ENCODE results near the gene PDE4D. TPM values are rescaled to one million over a fixed set of nuclear protein-coding genes. Genes with fewer than 3 reads are reported as not detected.
A peak's percentile ranks its signal among the peaks of the same experiment; 100 is the strongest.
"Not testable (repeated sequence)": the region's sequence is repeated elsewhere in the genome, so short reads cannot be mapped to it uniquely, and the experiment has no call there.

The PDE4D gene
- total and polyA plus RNA-seq, 2 donors (not counting 3 experiments of a cell fraction or from before 2014, with no cell fraction given), result 34.5 to 51.2 TPM

DNA sequence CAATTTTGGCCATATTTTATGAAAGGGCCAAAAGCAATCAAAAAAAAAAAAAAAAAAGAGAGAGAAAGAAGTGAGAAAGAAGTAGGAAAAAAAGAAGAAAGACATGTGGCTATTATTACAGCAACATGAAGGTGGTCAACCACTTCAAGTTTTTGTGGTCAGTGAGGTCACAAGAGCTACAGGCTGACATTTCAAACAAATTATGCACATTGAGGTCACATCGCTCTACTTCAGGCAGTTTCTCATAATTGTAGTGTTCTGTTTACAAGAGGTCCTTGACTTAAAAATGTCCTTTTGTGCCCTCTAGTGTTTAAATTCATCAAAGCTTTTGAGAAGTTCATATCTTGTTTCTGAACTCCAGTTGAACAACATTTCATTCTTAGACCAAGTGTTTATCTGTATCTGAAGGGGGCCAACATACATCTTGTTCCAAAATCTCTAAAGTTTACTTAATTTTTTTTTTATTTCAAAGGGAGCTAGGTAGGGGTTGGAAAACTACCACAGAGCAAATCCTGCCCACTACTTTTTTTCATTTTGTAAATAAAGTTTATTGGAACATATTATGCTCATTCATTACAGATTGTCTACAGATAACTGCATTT lies 513.1 kb downstream of the PDE4D start:
- H2AFZ ChIP-seq (ENCODE audit: low read depth, low read length), result no peak overlapping the region
- dilution Hi-C loops (cut with MboI; ENCODE audit: extremely low pct_ligation_motif_present, low sequenced_read_pairs), result no loop called here
- no peaks in the 10 kb centered on the region for H3K9me3 ChIP-seq (replicated peaks; ENCODE audit: control insufficient read depth, insufficient read depth, low read length)
- no peaks in the 10 kb centered on the region for H3K9me1 ChIP-seq (replicated peaks; ENCODE audit: control insufficient read depth, extremely low read depth, insufficient read depth, low read length)
- no TSS peak for BruUV-seq (replicated peaks)
- H3K4me1 ChIP-seq (ENCODE audit: control insufficient read depth, extremely low read depth, insufficient read depth, low read length), result no peaks in the 10 kb centered on the region
- H4K20me1 ChIP-seq (replicated peaks; ENCODE audit: control insufficient read depth, extremely low read depth, insufficient read depth, low read length), result no peaks in the 10 kb centered on the region
- no peaks in the 10 kb centered on the region for H3K79me2 ChIP-seq (ENCODE audit: control insufficient read depth, insufficient read depth, low read length)
- ChIA-PET CTCF (interaction anchor here (0.6 to 5.2 kb wide), 46 partner anchors 8 to 499 kb away, joined by 3 to 217 read pairs (median 4); no protein-coding TSS in a partner anchor), POLR2A (no interaction called here)
- no peaks in the 10 kb centered on the region for H3K36me3 ChIP-seq (ENCODE audit: control insufficient read depth in 2 of 2, extremely low read depth in 1 of 2, insufficient read depth in 2 of 2, low read length in 2 of 2)
- H3K27me3 ChIP-seq (ENCODE audit: control insufficient read depth in 2 of 2, insufficient read depth in 2 of 2, low read length in 2 of 2), result no peaks in the 10 kb centered on the region
- H3K27ac ChIP-seq (ENCODE audit: insufficient read depth, low read depth, low read length), result no peak overlapping the region
- H3K9ac ChIP-seq (replicated peaks; ENCODE audit: extremely low read depth, insufficient read depth, low read length), result no peak overlapping the region
- intact Hi-C loops (cut with micrococcal nuclease), result loop anchor here (1.0 to 5.0 kb wide), 3 partner anchors 162 to 488 kb away; no protein-coding TSS in a partner anchor
- H3K4me3 ChIP-seq (replicated peaks in 1 of 3; ENCODE audit: insufficient read depth in 1 of 3, low read depth in 1 of 3, low read length in 3 of 3), result no peak overlapping the region
- DNase-seq (ENCODE audit: low read depth, low spot score), result peak; percentile 71
- TF ChIP-seq FOS (IDR thresholded peaks at IDR 0.05; ENCODE audit: borderline replicate concordance, insufficient read depth, low read length) (no peak), JUN (IDR thresholded peaks at IDR 0.05; ENCODE audit: borderline replicate concordance, insufficient read depth, insufficient read length, low read depth) (no peak), MYC (IDR thresholded peaks at IDR 0.05; ENCODE audit: low read depth, low read length) (no peak), EZH2 (IDR thresholded peaks at IDR 0.05; ENCODE audit: borderline replicate concordance, low read depth, low read length, severe bottlenecking) (no peak), POLR2A (IDR thresholded peaks at IDR 0.05; ENCODE audit: low read depth, low read length) (no peak), GATA2 (IDR thresholded peaks at IDR 0.05; ENCODE audit: insufficient read depth, insufficient read length, low read depth, low read length) (no peak)
- TF ChIP-seq, protein P1, sequence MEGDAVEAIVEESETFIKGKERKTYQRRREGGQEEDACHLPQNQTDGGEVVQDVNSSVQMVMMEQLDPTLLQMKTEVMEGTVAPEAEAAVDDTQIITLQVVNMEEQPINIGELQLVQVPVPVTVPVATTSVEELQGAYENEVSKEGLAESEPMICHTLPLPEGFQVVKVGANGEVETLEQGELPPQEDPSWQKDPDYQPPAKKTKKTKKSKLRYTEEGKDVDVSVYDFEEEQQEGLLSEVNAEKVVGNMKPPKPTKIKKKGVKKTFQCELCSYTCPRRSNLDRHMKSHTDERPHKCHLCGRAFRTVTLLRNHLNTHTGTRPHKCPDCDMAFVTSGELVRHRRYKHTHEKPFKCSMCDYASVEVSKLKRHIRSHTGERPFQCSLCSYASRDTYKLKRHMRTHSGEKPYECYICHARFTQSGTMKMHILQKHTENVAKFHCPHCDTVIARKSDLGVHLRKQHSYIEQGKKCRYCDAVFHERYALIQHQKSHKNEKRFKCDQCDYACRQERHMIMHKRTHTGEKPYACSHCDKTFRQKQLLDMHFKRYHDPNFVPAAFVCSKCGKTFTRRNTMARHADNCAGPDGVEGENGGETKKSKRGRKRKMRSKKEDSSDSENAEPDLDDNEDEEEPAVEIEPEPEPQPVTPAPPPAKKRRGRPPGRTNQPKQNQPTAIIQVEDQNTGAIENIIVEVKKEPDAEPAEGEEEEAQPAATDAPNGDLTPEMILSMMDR (IDR thresholded peaks at IDR 0.05; ENCODE audit: extremely low read depth in 1 of 2, insufficient read depth in 1 of 2, low read depth in 1 of 2, low read length in 2 of 2), result peak; percentile 20 to 26
- no peak overlapping the region for H3K4me2 ChIP-seq (ENCODE audit: insufficient read depth, low read length)
- peak; percentile 21 for FAIRE-seq

DNA sequence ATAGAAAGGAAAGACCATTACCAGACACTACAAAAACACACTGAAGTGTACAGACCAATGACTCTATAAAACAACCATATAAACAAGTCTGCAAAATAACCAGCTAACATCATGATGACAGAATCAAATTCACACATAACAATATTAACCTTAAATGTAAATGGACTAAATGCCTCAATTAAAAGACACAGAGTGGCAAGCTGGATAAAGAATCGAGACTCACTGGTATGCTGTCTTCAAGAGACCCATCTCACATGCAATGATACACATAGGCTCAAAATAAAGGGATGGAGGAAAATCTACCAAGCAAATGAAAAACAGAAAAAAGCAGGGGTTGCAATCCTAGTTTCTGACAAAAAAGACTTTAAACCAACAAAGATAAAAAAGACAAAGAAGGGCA lies 519.5 kb downstream of the PDE4D start:
- CTCF ChIA-PET; BruUV-seq (replicated peaks): not testable (repeated sequence)

More for the DNA sequence above, 519.5 kb downstream of the PDE4D start:
- H3K9me3 ChIP-seq (replicated peaks; ENCODE audit: control insufficient read depth, insufficient read depth, low read length); H3K4me3 ChIP-seq (replicated peaks in 1 of 3; ENCODE audit: insufficient read depth in 1 of 3, low read depth in 1 of 3, low read length in 3 of 3); H3K27me3 ChIP-seq (ENCODE audit: control insufficient read depth in 2 of 2, insufficient read depth in 2 of 2, low read length in 2 of 2); H3K9me1 ChIP-seq (replicated peaks; ENCODE audit: control insufficient read depth, extremely low read depth, insufficient read depth, low read length); intact Hi-C loops (cut with micrococcal nuclease); H2AFZ ChIP-seq (ENCODE audit: low read depth, low read length); H3K79me2 ChIP-seq (ENCODE audit: control insufficient read depth, insufficient read depth, low read length); H4K20me1 ChIP-seq (replicated peaks; ENCODE audit: control insufficient read depth, extremely low read depth, insufficient read depth, low read length); H3K36me3 ChIP-seq (ENCODE audit: control insufficient read depth in 2 of 2, extremely low read depth in 1 of 2, insufficient read depth in 2 of 2, low read length in 2 of 2); H3K4me2 ChIP-seq (ENCODE audit: insufficient read depth, low read length); H3K9ac ChIP-seq (replicated peaks; ENCODE audit: extremely low read depth, insufficient read depth, low read length); POLR2A ChIA-PET; DNase-seq (ENCODE audit: low read depth, low spot score); H3K4me1 ChIP-seq (ENCODE audit: control insufficient read depth, extremely low read depth, insufficient read depth, low read length); dilution Hi-C loops (cut with MboI; ENCODE audit: extremely low pct_ligation_motif_present, low sequenced_read_pairs); FAIRE-seq; H3K27ac ChIP-seq (ENCODE audit: insufficient read depth, low read depth, low read length): not testable (repeated sequence)

All from endothelial cell of umbilical vein (primary cell).